ENCODE data around the gene ZBTB12.

- TF ChIP-seq POLR2AphosphoS5 (IDR thresholded peaks at IDR 0.05; ENCODE audit: low read depth, low read length) (no peak), SUZ12 (IDR thresholded peaks at IDR 0.05; ENCODE audit: low read length) (no peak), CTCF (IDR thresholded peaks at IDR 0.05; ENCODE audit: control extremely low read depth in 1 of 3, insufficient read depth in 1 of 3, low read depth in 1 of 3, low read length in 3 of 3) (no peak), TAF1 (IDR thresholded peaks at IDR 0.05; ENCODE audit: low read depth, low read length) (no peak), EZH2 (IDR thresholded peaks at IDR 0.05; ENCODE audit: low read depth, low read length, severe bottlenecking) (no peak), POLR2A (IDR thresholded peaks at IDR 0.05; ENCODE audit: control extremely low read depth in 1 of 2, low read depth in 2 of 2, low read length in 2 of 2) (no peak), TCF12 (IDR thresholded peaks at IDR 0.05; ENCODE audit: low read depth, low read length) (no peak)
These were observed 27.7 kb downstream of the ZBTB12 start for GRCh38 chr6:31874084-31874670.
